Measurements from ENCODE around the gene PIK3R5.
"Not testable (repeated sequence)": the region's sequence is repeated elsewhere in the genome, so short reads cannot be mapped to it uniquely, and the experiment has no call there.

The PIK3R5 gene

GRCh38 chr17:8984225-8984624 lies 18.7 kb upstream of the PIK3R5 start:
- not testable (repeated sequence) for DNase-seq (ENCODE audit: low read depth)

- no peak for DNase-seq (ENCODE audit: low read depth)
Observed at GRCh38 chr17:8981443-8981842, 15.9 kb upstream of the PIK3R5 start.

GRCh38 chr17:8979715-8980114 lies 14.2 kb upstream of the PIK3R5 start:
- no peak for DNase-seq (ENCODE audit: low read depth)

- no peak for DNase-seq (ENCODE audit: low read depth)
Observed at GRCh38 chr17:8976638-8977037, 11.1 kb upstream of the PIK3R5 start.

GRCh38 chr17:8975091-8975725 lies 9.7 kb upstream of the PIK3R5 start:
- DNase-seq (ENCODE audit: low read depth) = no peak

DNA sequence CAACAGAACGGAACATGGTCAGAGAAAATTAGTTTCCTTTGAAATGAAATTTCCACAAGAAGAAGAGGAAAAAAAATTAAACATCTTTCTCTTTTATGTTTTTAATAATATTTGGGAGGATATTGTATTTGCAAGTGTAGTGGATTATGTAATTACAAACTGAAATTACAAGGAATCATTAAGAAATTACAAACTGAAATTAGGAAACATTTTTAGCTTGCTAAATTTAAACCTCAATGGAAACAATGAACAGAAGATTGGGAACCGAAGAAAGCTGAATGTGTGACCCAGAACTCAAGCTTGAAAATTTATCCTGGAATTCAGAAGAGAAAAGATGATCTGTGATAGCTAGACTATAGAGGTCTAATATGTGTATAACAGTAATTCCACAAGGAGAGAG lies 4.4 kb upstream of the PIK3R5 start:
- DNase-seq (ENCODE audit: low read depth) = no peak

GRCh38 chr17:8968503-8968902 lies 3.0 kb upstream of the PIK3R5 start:
- DNase-seq (ENCODE audit: low read depth) = no peak

DNA sequence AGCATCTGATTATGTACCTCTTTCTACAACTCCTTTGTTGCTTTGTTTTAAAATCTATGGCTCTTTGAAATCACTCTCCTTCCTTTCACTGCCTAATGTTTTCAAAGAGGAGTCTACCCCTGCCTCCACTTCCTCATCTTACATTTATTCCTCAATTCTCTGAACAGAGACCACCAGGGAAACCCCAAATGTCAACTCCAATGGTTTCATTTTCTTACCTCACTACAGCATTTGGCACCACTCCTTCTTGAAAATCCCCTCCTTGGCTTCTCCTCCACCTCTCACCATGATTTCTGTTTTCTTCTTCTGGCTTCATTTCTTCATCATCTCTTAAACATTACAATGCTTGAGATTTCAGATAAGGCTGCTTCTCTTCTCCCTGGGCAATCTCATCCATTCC lies 2.4 kb upstream of the PIK3R5 start:
- DNase-seq (ENCODE audit: low read depth) = no peak

DNA sequence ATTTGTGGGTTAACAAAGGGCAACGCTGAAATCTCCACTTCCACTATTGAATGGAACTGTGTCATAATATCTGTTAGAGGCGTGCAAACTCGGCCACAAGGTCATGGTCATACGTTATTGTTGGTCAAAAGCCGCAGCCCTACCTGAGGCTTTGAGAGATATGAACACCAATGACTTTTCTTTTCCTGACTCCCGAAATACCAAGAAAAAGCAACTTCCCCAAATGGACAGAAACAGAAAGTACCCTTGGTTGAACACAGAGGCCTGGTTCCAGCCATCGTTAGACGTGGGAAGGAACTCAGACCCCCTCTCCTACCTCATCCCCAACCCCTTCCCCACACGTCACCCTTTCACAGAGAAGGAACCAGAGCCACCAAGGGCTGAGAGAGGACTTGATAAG lies 1.4 kb upstream of the PIK3R5 start:
- DNase-seq (ENCODE audit: low read depth) = no peak

DNA sequence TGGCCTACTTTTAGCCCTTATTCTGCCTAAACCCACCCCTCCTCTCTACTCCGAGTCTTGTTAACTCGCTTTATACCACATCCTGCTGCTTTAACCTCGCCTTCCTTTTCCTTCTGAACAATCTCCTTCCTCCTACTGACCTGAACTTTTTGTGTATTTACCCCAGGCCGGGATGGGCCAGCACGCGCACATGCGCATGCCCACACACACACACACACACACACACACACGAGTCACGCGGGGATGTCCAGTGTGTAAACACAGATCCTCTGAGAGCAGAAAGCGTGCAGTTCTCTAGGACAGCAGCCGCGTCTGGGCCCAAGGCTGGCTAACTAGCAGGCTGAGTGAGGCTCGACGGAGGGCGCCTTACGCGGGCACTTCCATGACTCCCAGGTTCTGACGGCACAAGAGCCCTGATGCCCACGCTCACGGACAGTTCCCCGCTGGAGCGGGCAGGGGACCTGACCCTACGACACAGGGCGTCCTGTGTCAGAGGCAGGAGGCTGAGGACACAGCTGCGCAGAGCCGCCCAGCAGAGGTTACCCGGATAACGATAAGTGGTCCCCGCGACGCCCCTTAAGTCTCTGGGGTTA lies 610 bp downstream of the PIK3R5 start:
- no peak for DNase-seq (ENCODE audit: low read depth)

- no peak for DNase-seq (ENCODE audit: low read depth)
Observed at GRCh38 chr17:8963647-8964258, 1.8 kb downstream of the PIK3R5 start.

GRCh38 chr17:8963014-8963413 lies 2.5 kb downstream of the PIK3R5 start:
- DNase-seq (ENCODE audit: low read depth) = no peak

DNA sequence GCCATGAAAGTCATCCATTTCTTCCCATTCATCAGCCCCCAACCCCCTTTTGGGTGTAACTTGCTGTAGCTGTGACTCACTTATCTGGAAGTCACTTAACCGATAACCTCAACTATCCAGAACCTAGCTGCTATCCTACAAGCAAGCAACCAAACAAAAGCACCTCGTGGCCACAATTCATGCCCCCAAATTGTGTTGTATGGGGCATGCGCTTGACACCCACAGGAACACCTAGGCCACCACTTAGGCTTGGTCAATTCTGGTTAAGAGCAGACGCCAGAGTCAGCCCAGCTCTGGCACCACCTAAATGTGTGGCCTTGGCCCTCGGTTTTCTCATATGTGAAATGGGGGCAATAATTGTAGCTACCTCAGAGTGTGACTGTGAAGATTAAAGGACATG lies 3.7 kb downstream of the PIK3R5 start:
- DNase-seq (ENCODE audit: low read depth) = no peak

DNA sequence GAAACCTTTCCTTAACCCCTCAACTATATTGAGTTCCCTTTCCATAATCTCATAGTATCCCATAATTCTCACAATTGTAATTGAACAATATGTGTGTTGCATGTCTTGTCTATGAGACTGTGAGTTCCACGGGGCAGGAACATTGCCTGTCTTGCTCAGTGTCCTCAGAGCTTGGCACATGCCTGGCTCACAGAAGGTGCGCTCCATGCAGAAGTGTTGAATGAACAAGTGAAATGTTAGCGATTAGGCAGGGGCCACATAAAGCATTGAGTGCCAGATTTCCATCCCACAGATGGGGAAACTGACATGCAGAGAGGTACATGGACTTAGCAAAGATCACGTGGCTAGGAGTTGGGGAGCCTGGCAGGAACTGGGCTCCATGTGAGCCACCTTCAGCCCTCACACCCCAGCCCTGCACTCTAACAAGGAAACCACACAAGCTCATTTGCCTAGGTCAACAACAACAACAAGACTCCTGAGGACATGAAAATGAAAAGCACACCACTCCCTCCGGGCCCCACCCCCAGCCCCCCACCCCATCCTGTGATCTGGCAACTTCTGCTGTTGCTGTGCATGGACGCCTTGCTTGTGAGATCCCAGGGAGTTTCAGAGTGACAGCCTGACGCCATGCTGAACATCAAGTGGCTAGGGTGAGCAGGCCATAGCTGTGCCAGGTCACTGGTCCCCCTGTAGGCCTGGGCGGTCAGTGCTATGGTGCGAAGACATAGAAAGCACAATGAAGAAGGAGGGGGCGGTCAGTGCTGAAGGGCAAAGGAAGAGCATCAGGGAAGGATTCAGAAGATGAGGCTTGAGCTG lies 5.0 kb downstream of the PIK3R5 start:
- DNase-seq (ENCODE audit: low read depth) = no peak

DNA sequence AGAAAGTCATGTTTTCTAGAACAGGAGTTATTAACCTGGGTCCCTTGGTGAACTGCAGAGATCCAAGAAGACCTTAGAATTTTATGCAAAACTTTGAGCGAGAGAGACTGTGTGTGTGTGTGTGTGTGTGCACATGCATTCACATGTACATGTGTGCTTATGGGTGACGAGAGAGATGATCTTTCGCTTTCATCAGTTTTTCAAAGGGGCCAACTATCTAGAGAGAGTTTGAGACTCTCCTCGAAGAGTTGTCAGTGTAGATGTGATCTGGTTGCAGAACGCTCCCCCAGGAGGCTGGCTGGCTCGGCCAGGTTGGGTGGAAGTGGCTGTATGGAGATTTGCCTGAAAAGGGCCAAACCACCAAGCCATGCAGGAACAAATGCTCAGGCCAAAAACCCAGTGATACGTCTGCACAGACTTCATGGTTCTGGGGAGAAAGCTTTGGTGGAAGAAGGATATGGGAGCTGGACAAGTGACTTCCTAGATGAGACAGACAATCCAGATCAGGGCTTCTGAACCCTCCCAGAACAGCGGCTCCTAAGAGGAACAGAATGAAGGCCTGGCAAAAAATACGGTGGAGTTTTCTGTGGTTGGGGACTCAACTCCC lies 6.1 kb downstream of the PIK3R5 start:
- DNase-seq (ENCODE audit: low read depth) = no peak

GRCh38 chr17:8957721-8958120 lies 7.8 kb downstream of the PIK3R5 start:
- DNase-seq (ENCODE audit: low read depth) = no peak

DNA sequence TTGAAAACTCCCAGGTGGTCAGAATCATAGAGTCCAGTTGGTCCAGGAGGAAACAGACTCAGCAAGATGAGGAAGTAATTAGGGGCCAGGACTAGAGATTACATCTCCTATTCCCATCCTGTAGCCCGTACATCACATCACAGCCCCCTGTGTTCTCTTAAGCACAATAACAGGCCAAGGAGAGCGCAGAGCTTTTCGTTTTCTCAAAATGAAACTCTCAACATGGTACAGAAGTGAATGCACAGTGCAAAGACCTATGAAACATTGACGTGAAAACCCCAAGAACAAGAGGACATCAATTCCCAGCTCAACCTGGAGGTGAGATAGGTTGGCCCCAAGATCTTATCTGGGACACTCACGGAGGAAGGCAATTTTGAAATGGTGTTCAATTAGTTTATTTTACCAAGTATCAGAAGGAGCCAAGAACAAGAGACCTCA lies 9.0 kb downstream of the PIK3R5 start:
- no peak for DNase-seq (ENCODE audit: low read depth)

- DNase-seq (ENCODE audit: low read depth) = no peak
Observed at GRCh38 chr17:8955021-8955959, 10.2 kb downstream of the PIK3R5 start.

DNA sequence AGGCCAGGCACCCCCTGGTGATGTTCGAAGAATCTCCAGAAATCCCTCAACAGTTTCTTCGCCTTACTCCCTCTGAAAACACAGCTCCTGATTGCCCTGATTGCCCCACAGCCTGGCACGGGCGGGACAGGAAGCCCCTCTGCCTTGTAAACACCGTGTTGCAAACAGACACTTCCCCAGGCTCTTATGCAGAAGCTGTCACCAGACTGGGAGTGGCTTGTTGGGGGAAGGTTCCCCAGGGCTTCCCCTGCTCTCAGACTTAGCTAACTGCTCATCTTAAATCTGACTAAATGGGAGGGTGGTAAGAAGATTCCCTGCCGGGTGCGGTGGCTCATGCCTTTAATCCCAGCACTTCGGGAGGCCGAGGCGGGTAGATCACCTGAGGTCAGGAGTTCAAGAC lies 11.2 kb downstream of the PIK3R5 start:
- peak; percentile 61 for DNase-seq (ENCODE audit: low read depth)

GRCh38 chr17:8953156-8953885 lies 12.2 kb downstream of the PIK3R5 start:
- no peak for DNase-seq (ENCODE audit: low read depth)

- no peak for DNase-seq (ENCODE audit: low read depth)
Observed at GRCh38 chr17:8952191-8952590, 13.3 kb downstream of the PIK3R5 start.

Measured in stimulated activated CD4-positive, alpha-beta T cell treated with anti-CD3 and anti-CD28 coated beads, Interleukin-2, amount 100 ng/mL, for 4 hours (primary cell).